HFF-Myc (cell line): ENCODE measurements around the gene VCP.

Source experiments
- DNase-seq: peaks from one replicate; pipeline ENCODE4 v3.0.0-alpha.2; 2011; ENCODE audit warnings: low read depth; ENCODE audit errors: extremely low read depth
- H3K4me3 ChIP-seq: replicated peaks from 2 replicates; pipeline ENCODE4 v1.5.1; 2011; ENCODE audit warnings: low read depth, mild to moderate bottlenecking, control low read depth, low read length
- TF ChIP-seq, protein P1 (sequence below): IDR thresholded peaks from 2 replicates; pipeline ENCODE4 v1.5.1; 2012; ENCODE audit warnings: mild to moderate bottlenecking, low read depth, low read length, control low read depth; ENCODE audit errors: missing control alignments

Gene VCP

DNA sequence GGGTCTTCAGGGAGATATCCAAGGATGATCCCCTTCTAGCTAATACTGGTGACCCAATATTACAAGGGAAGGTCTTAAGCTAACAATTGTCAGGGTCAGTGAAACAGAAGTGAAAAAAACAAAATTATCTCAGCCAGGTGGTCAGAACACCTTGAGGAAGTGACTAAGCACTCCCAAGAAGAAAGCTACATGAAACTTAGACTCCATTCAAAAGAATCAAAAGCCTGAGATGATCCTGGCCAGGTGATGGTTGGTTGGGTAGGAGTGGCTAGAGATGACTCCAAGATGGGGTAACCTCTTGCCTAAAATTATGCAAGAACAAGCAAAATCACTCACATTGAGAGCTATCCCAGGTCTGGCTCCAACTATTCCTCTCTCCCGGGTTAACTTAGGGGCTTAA is 5.4 kb downstream of the VCP start:
- H3K4me3 ChIP-seq: no peak overlapping the region
- TF ChIP-seq, protein P1, sequence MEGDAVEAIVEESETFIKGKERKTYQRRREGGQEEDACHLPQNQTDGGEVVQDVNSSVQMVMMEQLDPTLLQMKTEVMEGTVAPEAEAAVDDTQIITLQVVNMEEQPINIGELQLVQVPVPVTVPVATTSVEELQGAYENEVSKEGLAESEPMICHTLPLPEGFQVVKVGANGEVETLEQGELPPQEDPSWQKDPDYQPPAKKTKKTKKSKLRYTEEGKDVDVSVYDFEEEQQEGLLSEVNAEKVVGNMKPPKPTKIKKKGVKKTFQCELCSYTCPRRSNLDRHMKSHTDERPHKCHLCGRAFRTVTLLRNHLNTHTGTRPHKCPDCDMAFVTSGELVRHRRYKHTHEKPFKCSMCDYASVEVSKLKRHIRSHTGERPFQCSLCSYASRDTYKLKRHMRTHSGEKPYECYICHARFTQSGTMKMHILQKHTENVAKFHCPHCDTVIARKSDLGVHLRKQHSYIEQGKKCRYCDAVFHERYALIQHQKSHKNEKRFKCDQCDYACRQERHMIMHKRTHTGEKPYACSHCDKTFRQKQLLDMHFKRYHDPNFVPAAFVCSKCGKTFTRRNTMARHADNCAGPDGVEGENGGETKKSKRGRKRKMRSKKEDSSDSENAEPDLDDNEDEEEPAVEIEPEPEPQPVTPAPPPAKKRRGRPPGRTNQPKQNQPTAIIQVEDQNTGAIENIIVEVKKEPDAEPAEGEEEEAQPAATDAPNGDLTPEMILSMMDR: no peak
- DNase-seq: no peak

DNA sequence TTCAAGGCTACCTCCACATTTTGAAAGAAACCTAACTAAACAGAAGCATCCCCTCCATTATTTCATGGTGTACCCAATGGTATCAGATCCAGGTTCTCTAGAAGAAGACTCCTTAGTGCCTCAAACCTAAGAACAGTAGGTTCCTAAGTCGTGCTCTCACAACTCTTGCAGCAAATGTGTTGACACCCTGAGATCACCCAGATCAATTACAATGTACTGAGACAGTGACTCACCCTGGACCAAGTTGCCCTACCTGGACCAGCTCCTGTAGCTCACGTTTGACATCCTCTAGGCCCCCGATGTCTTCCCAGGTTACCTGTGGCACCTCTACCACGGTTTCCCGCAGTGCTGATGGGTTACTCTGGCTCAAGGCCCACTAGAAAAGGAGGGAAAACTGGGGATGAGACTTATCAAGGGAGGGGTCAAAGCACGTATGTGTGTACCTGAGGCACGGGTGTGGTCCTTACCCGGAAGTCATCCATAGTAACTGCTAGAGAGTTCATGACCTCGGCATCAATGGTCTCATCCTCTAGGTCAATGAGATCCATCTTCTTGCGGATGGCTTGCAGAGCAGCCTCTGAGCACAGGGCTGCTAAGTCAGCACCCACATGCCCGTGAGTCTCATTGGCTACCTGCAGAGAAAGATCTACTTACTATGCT is 11.7 kb downstream of the VCP start:
- no peak overlapping the region for H3K4me3 ChIP-seq
- TF ChIP-seq, protein P1: no peak
- DNase-seq: no peak

DNA sequence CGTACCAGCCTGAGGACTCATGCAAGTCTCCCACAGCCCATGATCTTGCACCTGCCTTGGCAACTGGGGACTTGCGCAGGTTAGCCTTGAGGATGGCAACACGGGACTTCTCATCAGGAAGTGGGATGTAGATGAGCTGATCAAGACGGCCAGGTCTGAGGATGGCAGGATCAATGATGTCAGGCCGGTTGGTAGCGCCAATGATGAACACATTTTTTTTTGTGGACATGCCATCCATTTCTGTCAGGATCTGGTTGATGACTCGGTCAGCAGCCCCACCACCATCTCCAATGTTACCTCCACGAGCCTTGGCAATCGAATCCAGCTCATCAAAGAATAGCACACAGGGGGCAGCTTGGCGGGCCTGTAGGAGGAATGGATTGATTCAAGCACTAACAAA is 13.0 kb downstream of the VCP start:
- H3K4me3 ChIP-seq: no peak overlapping the region
- no peak for DNase-seq
- TF ChIP-seq, protein P1: no peak

DNA sequence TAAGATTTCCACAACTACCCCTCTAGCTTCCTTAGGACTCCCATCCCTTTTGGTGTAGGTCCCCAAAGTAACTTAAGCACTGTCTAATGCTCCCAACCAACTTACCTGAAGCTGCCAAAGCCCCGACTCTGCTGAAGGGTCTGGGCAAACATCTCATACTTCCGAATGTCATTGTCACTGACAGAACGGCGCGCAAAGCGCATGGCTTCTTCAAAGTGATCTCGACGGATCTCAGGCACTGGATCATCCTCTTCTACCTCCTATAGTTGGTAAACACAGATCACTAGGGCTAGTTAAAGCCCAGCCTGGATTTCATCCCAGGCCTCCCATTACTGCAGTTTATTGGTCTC is 15.2 kb downstream of the VCP start:
- no peak for DNase-seq
- TF ChIP-seq, protein P1: no peak
- no peak overlapping the region for H3K4me3 ChIP-seq

DNA sequence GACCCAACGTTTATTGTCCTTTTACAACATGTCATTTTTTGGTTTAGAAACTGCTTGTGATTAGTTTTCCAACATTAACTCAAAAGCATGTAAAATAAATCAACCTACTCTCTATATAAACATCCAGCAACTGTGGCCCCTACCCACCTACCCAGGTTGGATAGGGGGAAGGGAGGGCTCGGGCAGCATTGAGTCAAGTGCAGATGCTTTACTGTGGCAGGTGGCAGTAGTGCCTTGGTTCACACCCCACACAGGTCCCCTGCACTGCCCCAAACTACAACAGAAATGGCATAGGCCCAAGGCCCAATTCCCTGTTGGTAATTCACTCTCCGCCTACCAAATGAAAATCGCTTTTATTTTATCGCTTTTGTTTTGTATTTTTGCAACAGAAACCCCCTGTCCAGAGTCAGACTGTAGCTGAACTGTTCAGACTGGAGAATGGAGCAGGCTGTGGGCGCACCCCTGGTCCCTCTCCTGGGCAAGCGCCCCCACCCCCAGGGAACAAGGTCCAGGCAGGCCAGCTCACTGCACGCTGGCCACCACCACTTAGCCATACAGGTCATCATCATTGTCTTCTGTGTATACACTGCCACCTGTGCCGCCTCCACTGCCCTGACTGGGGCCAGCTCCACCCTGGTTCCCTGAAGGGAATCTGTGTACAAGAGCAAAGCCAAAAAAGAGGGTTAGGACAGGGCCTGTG is 15.7 kb downstream of the VCP start:
- no peak overlapping the region for H3K4me3 ChIP-seq
- DNase-seq: no peak
- TF ChIP-seq, protein P1: no peak

DNA sequence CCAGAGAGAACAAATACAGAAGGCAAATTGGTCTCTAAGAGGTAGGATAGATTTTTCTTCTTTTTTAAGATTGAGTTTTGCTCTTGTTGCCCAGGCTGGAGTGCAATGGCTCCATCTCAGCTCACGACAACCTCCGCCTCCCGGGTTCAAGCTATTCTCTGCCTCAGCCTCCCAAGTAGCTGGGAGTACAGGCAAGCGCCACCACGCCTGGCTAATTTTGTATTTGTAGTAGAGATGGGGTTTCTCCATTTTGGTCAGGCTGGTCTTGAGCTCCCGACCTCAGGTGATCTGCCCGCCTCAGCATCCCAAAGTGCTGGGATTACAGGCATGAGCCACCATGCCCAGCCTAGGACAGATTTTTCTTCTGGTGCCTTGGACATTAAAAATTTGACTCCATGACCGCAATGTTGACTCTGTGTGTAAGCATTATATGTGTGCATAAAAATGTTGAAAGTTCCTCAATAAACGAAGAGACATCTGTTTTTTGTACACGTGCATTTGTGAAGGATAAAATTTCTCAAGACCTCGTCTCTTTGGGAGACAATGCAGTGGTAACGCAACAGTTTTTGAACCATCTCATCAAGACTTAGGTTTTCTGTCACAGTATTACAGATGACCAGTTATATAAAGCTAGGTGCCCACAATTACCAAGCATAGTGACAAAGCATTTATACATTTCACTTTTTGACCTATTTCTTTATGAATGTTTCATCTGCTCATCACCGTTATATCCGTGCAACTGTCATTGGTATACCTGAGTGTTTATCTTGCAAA is 17.4 kb downstream of the VCP start:
- no peak for DNase-seq

More for the DNA sequence above, 17.4 kb downstream of the VCP start:
- TF ChIP-seq, protein P1: no peak
- H3K4me3 ChIP-seq: no peak overlapping the region
